Measurements from ENCODE around the gene ERC2. TPM values are rescaled to one million over a fixed set of nuclear protein-coding genes. Genes with fewer than 3 reads are reported as not detected.

Gene ERC2
- total RNA-seq, 6 donors from 2014 or later = 0.67 to 14.7 (median 1.3) TPM

- TF ChIP-seq CTCF (IDR thresholded peaks at IDR 0.05) = no peak
- no peak for TF ChIP-seq EP300 (IDR thresholded peaks at IDR 0.05)
- TF ChIP-seq POLR2AphosphoS5 (IDR thresholded peaks at IDR 0.05) = no peak
- no peak for TF ChIP-seq POLR2A (IDR thresholded peaks at IDR 0.05)
- WGBS, 2 donors = 9 to 16% methylated on average over 1 of the region's 1 CpG
- Histone ChIP-seq H3K4me1 (no peaks in the 10 kb centered on the region), H3K9me3 (no peaks in the 10 kb centered on the region), H3K36me3 (no peaks in the 10 kb centered on the region), H3K27me3 (no peaks in the 10 kb centered on the region), H3K27ac (no peak overlapping the region), H3K4me3 (no peak overlapping the region)
- peak in 1 of 2 donors; percentile 57 for DNase-seq
- ATAC-seq (ENCODE audit: low FRiP score in 2 of 2) = no peak
Measured at GRCh38 chr3:55629432-55629831, 838.8 kb downstream of the ERC2 start.

- WGBS, 2 donors = 68 to 85% methylated on average over 2 of the region's 2 CpGs
- no peaks in the 10 kb centered on the region for H3K36me3 ChIP-seq
- TF ChIP-seq POLR2A (IDR thresholded peaks at IDR 0.05) (no peak), EP300 (IDR thresholded peaks at IDR 0.05) (no peak), POLR2AphosphoS5 (IDR thresholded peaks at IDR 0.05) (no peak)
- no peaks in the 10 kb centered on the region for H3K9me3 ChIP-seq
- H3K27ac ChIP-seq = no peak overlapping the region
- no peak overlapping the region for H3K4me3 ChIP-seq
- DNase-seq = no peak
- H3K4me1 ChIP-seq = no peaks in the 10 kb centered on the region
- no peaks in the 10 kb centered on the region for H3K27me3 ChIP-seq
- ATAC-seq (ENCODE audit: low FRiP score in 2 of 2) = no peak
Measured at GRCh38 chr3:55626279-55626665, 842.0 kb downstream of the ERC2 start.

GRCh38 chr3:55624238-55624637, 844.0 kb downstream of the ERC2 start:
- DNase-seq = peak in 1 of 2 donors; percentile 61
- TF ChIP-seq POLR2AphosphoS5 (IDR thresholded peaks at IDR 0.05) (peak in 1 of 2 donors; percentile 21), CTCF (IDR thresholded peaks at IDR 0.05) (no peak), POLR2A (IDR thresholded peaks at IDR 0.05) (no peak), EP300 (IDR thresholded peaks at IDR 0.05) (no peak)
- H3K4me1 ChIP-seq = no peaks in the 10 kb centered on the region
- H3K27ac ChIP-seq = no peak overlapping the region
- peak; percentile 55 to 77 for ATAC-seq (ENCODE audit: low FRiP score in 2 of 2)
- WGBS, 2 donors = 71 to 80% methylated on average over 7 of the region's 7 CpGs
- no peaks in the 10 kb centered on the region for H3K9me3 ChIP-seq
- H3K36me3 ChIP-seq = no peaks in the 10 kb centered on the region
- no peak overlapping the region for H3K4me3 ChIP-seq
- H3K27me3 ChIP-seq = no peaks in the 10 kb centered on the region

- DNase-seq (no peak), ATAC-seq (ENCODE audit: low FRiP score in 2 of 2) (no peak)
- TF ChIP-seq POLR2A (IDR thresholded peaks at IDR 0.05) (no peak), POLR2AphosphoS5 (IDR thresholded peaks at IDR 0.05) (no peak), CTCF (IDR thresholded peaks at IDR 0.05) (no peak), EP300 (IDR thresholded peaks at IDR 0.05) (no peak)
- H3K27ac ChIP-seq = no peak overlapping the region
- no peaks in the 10 kb centered on the region for H3K9me3 ChIP-seq
- H3K4me1 ChIP-seq = no peaks in the 10 kb centered on the region
- no peaks in the 10 kb centered on the region for H3K27me3 ChIP-seq
- 70 to 73% methylated on average over 2 of the region's 2 CpGs for WGBS, 2 donors
- no peaks in the 10 kb centered on the region for H3K36me3 ChIP-seq
- H3K4me3 ChIP-seq = no peak overlapping the region
Measured at GRCh38 chr3:55623786-55624185, 844.5 kb downstream of the ERC2 start.

- DNase-seq = no peak
- TF ChIP-seq POLR2A (IDR thresholded peaks at IDR 0.05) = no peak
- no peak for TF ChIP-seq CTCF (IDR thresholded peaks at IDR 0.05)
- Histone ChIP-seq H3K27ac (no peak overlapping the region), H3K27me3 (no peaks in the 10 kb centered on the region), H3K4me1 (no peaks in the 10 kb centered on the region), H3K9me3 (no peaks in the 10 kb centered on the region), H3K4me3 (no peak overlapping the region), H3K36me3 (no peaks in the 10 kb centered on the region)
- 52 to 71% methylated on average over 3 of the region's 3 CpGs for WGBS, 2 donors
- ATAC-seq (ENCODE audit: low FRiP score in 2 of 2) = no peak
Measured at GRCh38 chr3:55622733-55623132, 845.5 kb downstream of the ERC2 start.

All from upper lobe of left lung (tissue), 6 donors.